CD14-positive monocyte (primary cell): ENCODE measurements around the gene KCNT1. TPM values are rescaled to one million over a fixed set of nuclear protein-coding genes. Genes with fewer than 3 reads are reported as not detected.
A peak's percentile ranks its signal among the peaks of the same experiment; 100 is the strongest.

Experiments
- DNase-seq, 3 donors: peaks; one replicate each; pipeline ENCODE4 v3.0.0-alpha.2; 2011 to 2022
- H2AFZ ChIP-seq: 2 replicates; pipeline ENCODE4 v1.6.0; 2012; ENCODE audit warnings: mild to moderate bottlenecking, low read depth, low read length, inconsistent platforms; ENCODE audit not compliant: insufficient read depth, poor library complexity, severe bottlenecking
- H3K27ac ChIP-seq, 2 donors: 1 replicate in 1 of 2; 2 replicates in 1 of 2; pipeline ENCODE4 v1.5.1; 2012 to 2013; ENCODE audit warnings: low read length in 2 of 2, control low read depth in 1 of 2, inconsistent platforms in 1 of 2, low read depth in 1 of 2, mild to moderate bottlenecking in 1 of 2
- H3K27me3 ChIP-seq, 2 donors: one replicate each; pipeline versions ENCODE4 v1.6.0 to v1.6.1; 2011 to 2013; ENCODE audit warnings: low read length in 2 of 2; ENCODE audit not compliant: control insufficient read depth in 2 of 2, insufficient read depth in 2 of 2
- H3K36me3 ChIP-seq, 2 donors: replicated peaks in 1 of 2; 1 replicate in 1 of 2; 2 replicates in 1 of 2; pipeline versions ENCODE4 v1.5.1 to v1.6.1; 2012 to 2013; ENCODE audit warnings: low read length in 2 of 2, control low read depth in 1 of 2, inconsistent platforms in 1 of 2, mild to moderate bottlenecking in 1 of 2; ENCODE audit not compliant: insufficient read depth in 2 of 2, control insufficient read depth in 1 of 2
- H3K4me1 ChIP-seq, 2 donors: 1 replicate in 1 of 2; 2 replicates in 1 of 2; pipeline versions ENCODE4 v1.5.1 to v1.6.1; 2012 to 2013; ENCODE audit warnings: low read length in 2 of 2, control low read depth in 1 of 2, inconsistent platforms in 1 of 2, mild to moderate bottlenecking in 1 of 2, moderate library complexity in 1 of 2; ENCODE audit not compliant: insufficient read depth in 2 of 2, control insufficient read depth in 1 of 2
- H3K4me2 ChIP-seq: replicated peaks from 2 replicates; pipeline ENCODE3; 2012; ENCODE audit warnings: low read length, moderate library complexity, mild to moderate bottlenecking; ENCODE audit not compliant: poor library complexity, severe bottlenecking; ENCODE audit errors: extremely low read depth
- H3K4me3 ChIP-seq, 3 experiments: fragments of 200-600 bp in 1 of 3; sonication (generic) in 1 of 3; replicated peaks in 1 of 3; 1 replicate in 2 of 3; 2 replicates in 1 of 3; pipeline ENCODE4 v1.5.1; 2011 to 2013; ENCODE audit warnings: low read length in 3 of 3, mild to moderate bottlenecking in 3 of 3, control low read depth in 2 of 3, low read depth in 2 of 3, inconsistent platforms in 1 of 3, moderate library complexity in 1 of 3
- H3K79me2 ChIP-seq: 2 replicates; pipeline ENCODE4 v1.6.0; 2012; ENCODE audit warnings: mild to moderate bottlenecking, control low read depth, inconsistent platforms, low read length, moderate library complexity; ENCODE audit not compliant: insufficient read depth
- H3K9ac ChIP-seq: 2 replicates; pipeline ENCODE4 v1.6.0; 2017; ENCODE audit warnings: low read length, mild to moderate bottlenecking; ENCODE audit not compliant: insufficient read depth, poor library complexity, severe bottlenecking
- H3K9me3 ChIP-seq, 2 donors: replicated peaks in 1 of 2; 1 replicate in 1 of 2; 2 replicates in 1 of 2; pipeline versions ENCODE4 v1.5.1 to v1.6.1; 2012 to 2013; ENCODE audit warnings: low read length in 2 of 2, control low read depth in 1 of 2; ENCODE audit not compliant: control insufficient read depth in 1 of 2, insufficient read depth in 1 of 2
- H4K20me1 ChIP-seq: 2 replicates; pipeline ENCODE4 v1.6.0; 2012; ENCODE audit warnings: mild to moderate bottlenecking, low read length, control low read depth, moderate library complexity; ENCODE audit not compliant: insufficient read depth
- H3K27ac Mint-ChIP-seq, 7 donors: one replicate each; pipeline ENCODE4 v1.8.0; 2020; ENCODE audit warnings: mild to moderate bottlenecking in 7 of 7, mixed read lengths in 7 of 7, moderate library complexity in 6 of 7, inconsistent platforms in 2 of 7
- H3K27me3 Mint-ChIP-seq, 3 donors: one replicate each; pipeline ENCODE4 v1.8.0; 2021 to 2022; ENCODE audit warnings: low read depth in 3 of 3, mild to moderate bottlenecking in 3 of 3, mixed read lengths in 3 of 3, moderate library complexity in 3 of 3, inconsistent platforms in 1 of 3
- H3K36me3 Mint-ChIP-seq, 2 donors: one replicate each; pipeline ENCODE4 v1.8.0; 2020; ENCODE audit warnings: mixed read lengths in 2 of 2, inconsistent platforms in 1 of 2, mild to moderate bottlenecking in 1 of 2
- H3K4me1 Mint-ChIP-seq: one replicate; pipeline ENCODE4 v1.8.0; 2020; ENCODE audit warnings: mild to moderate bottlenecking, mixed read lengths
- H3K4me3 Mint-ChIP-seq, 2 donors: one replicate each; pipeline ENCODE4 v1.8.0; 2020; ENCODE audit warnings: mild to moderate bottlenecking in 2 of 2, mixed read lengths in 2 of 2, moderate library complexity in 1 of 2
- H3K9me3 Mint-ChIP-seq, 7 donors: one replicate each; pipeline ENCODE4 v1.8.0; 2020 to 2022; ENCODE audit warnings: mixed read lengths in 7 of 7, mild to moderate bottlenecking in 6 of 7, moderate library complexity in 6 of 7, inconsistent platforms in 2 of 7
- CTCF ChIP-seq: fragments of 200-600 bp; IDR thresholded peaks from one replicate; pipeline ENCODE4 v1.8.0; 2022; ENCODE audit warnings: antibody characterized with exemption, mild to moderate bottlenecking
- WGBS: methylation state at CpG from one replicate; pipeline ENCODE4 v1.1.5; 2013; ENCODE audit warnings: missing lambda C conversion rate; ENCODE audit not compliant: insufficient coverage; 5-methylcytosine and 5-hydroxymethylcytosine counted together
- intact Hi-C, 2 donors: fragments of 100-400 bp; cut with micrococcal nuclease; formaldehyde crosslinking; loops; one replicate each; pipeline versions ENCODE4 v1.15.0 to v1.15.1; 2023
- polyA plus RNA-seq, 3 donors: library from polyadenylated mRNA; depleted of rRNA in 1 of 3; unstranded in 2 of 3; stranded (reverse) in 1 of 3; fragments of 300-500 nt in 2 of 3; fragments of >200 nt in 1 of 3; fragmentation: Illumina TruSeq in 2 of 3; gene quantifications; 1 replicate in 2 of 3; 2 replicates in 1 of 3; pipeline ENCODE4 v1.2.3, GENCODE V29; 2012 to 2021

Gene KCNT1
- polyA plus RNA-seq, 3 donors: not detected

- H3K4me3 Mint-ChIP-seq: no peak overlapping the region
- H4K20me1 ChIP-seq: no peaks in the 10 kb centered on the region
- no peaks in the 10 kb centered on the region for H3K36me3 ChIP-seq
- H3K36me3 Mint-ChIP-seq: no peaks in the 10 kb centered on the region
- no peak overlapping the region for H2AFZ ChIP-seq
- no peak overlapping the region for H3K27ac ChIP-seq
- H3K9me3 Mint-ChIP-seq: peaks cover 0 to 2% (median 0%) of the 10 kb centered on the region in 7 donors
- H3K27me3 Mint-ChIP-seq: peaks cover 5 to 26% (median 7%) of the 10 kb centered on the region in 3 donors
- intact Hi-C loops: loop anchor here in 1 of 2 donors (10.0 kb wide), 1 partner anchor 423 kb away; no protein-coding TSS in a partner anchor
- DNase-seq: no peak
- WGBS: 23% methylated on average over 27 of the region's 40 CpGs
- peaks cover 0 to 8% of the 10 kb centered on the region in 2 donors for H3K27me3 ChIP-seq
- no peaks in the 10 kb centered on the region for H3K79me2 ChIP-seq
- H3K9me3 ChIP-seq: no peaks in the 10 kb centered on the region
- H3K4me2 ChIP-seq: no peak overlapping the region
- H3K4me3 ChIP-seq: no peak overlapping the region
- TF ChIP-seq CTCF: no peak
- H3K4me1 ChIP-seq: no peaks in the 10 kb centered on the region
- no peak overlapping the region for H3K9ac ChIP-seq
- H3K4me1 Mint-ChIP-seq: no peaks in the 10 kb centered on the region
- H3K27ac Mint-ChIP-seq: no peak overlapping the region
These were observed 672 bp upstream of the KCNT1 start for GRCh38 chr9:135701067-135701958.

- no peak for TF ChIP-seq CTCF
- Mint-ChIP-seq H3K4me3 (peak overlapping the region in 1 of 2 donors; percentile 21), H3K9me3 (no peaks in the 10 kb centered on the region), H3K4me1 (no peaks in the 10 kb centered on the region), H3K27me3 (peaks cover 6 to 27% (median 8%) of the 10 kb centered on the region in 3 donors), H3K27ac (no peak overlapping the region), H3K36me3 (no peaks in the 10 kb centered on the region)
- Histone ChIP-seq H3K9me3 (no peaks in the 10 kb centered on the region), H3K36me3 (no peaks in the 10 kb centered on the region), H2AFZ (no peak overlapping the region), H3K9ac (no peak overlapping the region), H4K20me1 (no peaks in the 10 kb centered on the region), H3K27ac (no peak overlapping the region), H3K4me2 (no peak overlapping the region), H3K4me1 (no peaks in the 10 kb centered on the region), H3K79me2 (no peaks in the 10 kb centered on the region), H3K27me3 (peaks cover 0 to 8% of the 10 kb centered on the region in 2 donors), H3K4me3 (no peak overlapping the region)
- DNase-seq: no peak
- 29% methylated on average over 14 of the region's 14 CpGs for whole genome bisulfite sequencing
- intact Hi-C loops: loop anchor here in 1 of 2 donors (10.0 kb wide), 1 partner anchor 421 kb away; no protein-coding TSS in a partner anchor
These were observed 1.7 kb downstream of the KCNT1 start for GRCh38 chr9:135703726-135704125.
